Type B pancreatic cell (in vitro differentiated cells): Measurements from ENCODE around the gene SLC1A6. TPM values are rescaled to one million over a fixed set of nuclear protein-coding genes. Genes with fewer than 3 reads are reported as not detected.

Experiments
- DNase-seq: peaks from one replicate; pipeline ENCODE4 v3.0.0; 2021; ENCODE audit warnings: mixed read lengths; ENCODE audit not compliant: unreplicated experiment; ENCODE audit errors: extremely low spot score
- H3K27ac Mint-ChIP-seq: 2 replicates; pipeline ENCODE4 v1.8.0; 2021; ENCODE audit warnings: mild to moderate bottlenecking, mixed read lengths
- H3K27me3 Mint-ChIP-seq: 2 replicates; pipeline ENCODE4 v1.8.0; 2021; ENCODE audit warnings: mixed read lengths
- H3K36me3 Mint-ChIP-seq: 2 replicates; pipeline ENCODE4 v1.8.0; 2021; ENCODE audit warnings: mixed read lengths
- H3K4me1 Mint-ChIP-seq: one replicate; pipeline ENCODE4 v1.8.0; 2021; ENCODE audit warnings: mixed read lengths; ENCODE audit not compliant: unreplicated experiment
- H3K4me3 Mint-ChIP-seq: 2 replicates; pipeline ENCODE4 v1.8.0; 2021; ENCODE audit warnings: mild to moderate bottlenecking, mixed read lengths
- H3K9me3 Mint-ChIP-seq: 2 replicates; pipeline ENCODE4 v1.8.0; 2021; ENCODE audit warnings: mixed read lengths
- CTCF ChIP-seq: fragments of 200-600 bp; sonication (generic); conservative IDR thresholded peaks from 2 replicates; pipeline ENCODE4 v1.5.0; 2021; ENCODE audit warnings: antibody characterized with exemption, mild to moderate bottlenecking
- total RNA-seq: library from RNA; stranded (reverse); gene quantifications from 2 replicates; pipeline ENCODE4 v1.2.1, GENCODE V29; 2021; ENCODE audit warnings: low replicate concordance

SLC1A6 gene
- total RNA-seq, 1 donor from 2014 or later, result 6.4 TPM

GRCh38 chr19:14943601-14944000, 36.1 kb downstream of the SLC1A6 start:
- Mint-ChIP-seq H3K9me3 (peaks cover 6% of the 10 kb centered on the region), H3K4me3 (no peak overlapping the region), H3K36me3 (no peaks in the 10 kb centered on the region)

GRCh38 chr19:14941189-14941588, 38.5 kb downstream of the SLC1A6 start, which contains the start of gene OR7C2:
OR7C2 (plus strand) TSS chr19:14941489; CDS start chr19:14941489, 0 bp downstream.
- Mint-ChIP-seq H3K27me3 (no peaks in the 10 kb centered on the region), H3K4me3 (no peak within 1 kb of the TSS), H3K27ac (no peak within 1 kb of the TSS), H3K4me1 (no peaks in the 10 kb centered on the region), H3K9me3 (no peaks in the 10 kb centered on the region), H3K36me3 (no peaks in the 10 kb centered on the region)
- no peak for TF ChIP-seq CTCF
- no peak for DNase-seq

More at GRCh38 chr19:14943601-14944000, 36.1 kb downstream of the SLC1A6 start:
- TF ChIP-seq CTCF, result no peak
- H3K27ac Mint-ChIP-seq, result no peak overlapping the region
- H3K27me3 Mint-ChIP-seq, result no peaks in the 10 kb centered on the region
- DNase-seq, result no peak
- H3K4me1 Mint-ChIP-seq, result no peaks in the 10 kb centered on the region

GRCh38 chr19:14940266-14940665, 39.4 kb downstream of the SLC1A6 start:
- Mint-ChIP-seq H3K27ac (no peak overlapping the region), H3K27me3 (no peaks in the 10 kb centered on the region), H3K36me3 (no peaks in the 10 kb centered on the region), H3K9me3 (no peaks in the 10 kb centered on the region), H3K4me1 (no peaks in the 10 kb centered on the region), H3K4me3 (no peak overlapping the region)
- TF ChIP-seq CTCF, result no peak
- no peak for DNase-seq

- Mint-ChIP-seq H3K27ac (no peak overlapping the region), H3K27me3 (no peaks in the 10 kb centered on the region), H3K36me3 (no peaks in the 10 kb centered on the region), H3K9me3 (peaks cover 5% of the 10 kb centered on the region), H3K4me3 (no peak overlapping the region), H3K4me1 (no peaks in the 10 kb centered on the region)
- no peak for DNase-seq
- TF ChIP-seq CTCF, result no peak
Observed at GRCh38 chr19:14933506-14933905, 46.2 kb downstream of the SLC1A6 start.

- H3K36me3 Mint-ChIP-seq, result no peaks in the 10 kb centered on the region
- H3K27me3 Mint-ChIP-seq, result no peaks in the 10 kb centered on the region
- DNase-seq, result no peak
- H3K4me1 Mint-ChIP-seq, result no peaks in the 10 kb centered on the region
- H3K27ac Mint-ChIP-seq, result no peak overlapping the region
- no peak for TF ChIP-seq CTCF
- no peak overlapping the region for H3K4me3 Mint-ChIP-seq
- H3K9me3 Mint-ChIP-seq, result no peaks in the 10 kb centered on the region
Observed at GRCh38 chr19:14916848-14917247, 62.8 kb downstream of the SLC1A6 start.

GRCh38 chr19:14915116-14915515, 64.5 kb downstream of the SLC1A6 start:
- Mint-ChIP-seq H3K27me3 (no peaks in the 10 kb centered on the region), H3K4me1 (no peaks in the 10 kb centered on the region), H3K27ac (no peak overlapping the region), H3K36me3 (no peaks in the 10 kb centered on the region), H3K9me3 (no peaks in the 10 kb centered on the region), H3K4me3 (no peak overlapping the region)
- no peak for TF ChIP-seq CTCF
- DNase-seq, result no peak
